Upper lobe of right lung (tissue), 1 donor: ENCODE results near the gene ARHGAP22. TPM values are rescaled to one million over a fixed set of nuclear protein-coding genes. Genes with fewer than 3 reads are reported as not detected.

ENCODE experiments used
- ATAC-seq: fragments of 200-7000 bp; cut with Tn5 transposase; one replicate; pipeline ENCODE4 v1.9.1; 2020; ENCODE audit warnings: mild to moderate bottlenecking, moderate library complexity
- DNase-seq: peaks from one replicate; pipeline ENCODE4 v3.0.0-alpha.2; 2020
- H3K27ac ChIP-seq: fragments of 200-600 bp; one replicate; pipeline ENCODE4 v1.8.0; 2022
- H3K27me3 ChIP-seq: fragments of 200-600 bp; one replicate; pipeline ENCODE4 v1.8.0; 2022; ENCODE audit warnings: mild to moderate bottlenecking
- H3K36me3 ChIP-seq: fragments of 200-600 bp; one replicate; pipeline ENCODE4 v1.8.0; 2022
- H3K4me1 ChIP-seq: fragments of 200-600 bp; one replicate; pipeline ENCODE4 v1.8.0; 2022
- H3K4me3 ChIP-seq: fragments of 200-600 bp; one replicate; pipeline ENCODE4 v1.8.0; 2022; ENCODE audit warnings: mild to moderate bottlenecking
- H3K9me3 ChIP-seq: fragments of 200-600 bp; one replicate; pipeline ENCODE4 v1.8.0; 2022
- intact Hi-C: fragments of 100-400 bp; cut with DNase I; formaldehyde crosslinking; loops from one replicate; pipeline ENCODE4 v1.11.0; 2022
- total RNA-seq: library from RNA; stranded (reverse); fragmentation: NEBNext Ultra II Directional; extraction: Animal tissue kit (Norgen Biotek cat#: 25700); gene quantifications from one replicate; pipeline ENCODE4 v1.2.1, GENCODE V29; 2021
- TF ChIP-seq, protein P1 (sequence below): fragments of 200-600 bp; IDR thresholded peaks from one replicate; pipeline ENCODE4 v1.8.0; 2022; ENCODE audit warnings: antibody characterized with exemption
- donor health status: DM: no; HTN: yes; CAD: no; lungs with severe emphysema.

ARHGAP22 gene
- total RNA-seq, 1 donor from 2014 or later, result 6.8 TPM

DNA sequence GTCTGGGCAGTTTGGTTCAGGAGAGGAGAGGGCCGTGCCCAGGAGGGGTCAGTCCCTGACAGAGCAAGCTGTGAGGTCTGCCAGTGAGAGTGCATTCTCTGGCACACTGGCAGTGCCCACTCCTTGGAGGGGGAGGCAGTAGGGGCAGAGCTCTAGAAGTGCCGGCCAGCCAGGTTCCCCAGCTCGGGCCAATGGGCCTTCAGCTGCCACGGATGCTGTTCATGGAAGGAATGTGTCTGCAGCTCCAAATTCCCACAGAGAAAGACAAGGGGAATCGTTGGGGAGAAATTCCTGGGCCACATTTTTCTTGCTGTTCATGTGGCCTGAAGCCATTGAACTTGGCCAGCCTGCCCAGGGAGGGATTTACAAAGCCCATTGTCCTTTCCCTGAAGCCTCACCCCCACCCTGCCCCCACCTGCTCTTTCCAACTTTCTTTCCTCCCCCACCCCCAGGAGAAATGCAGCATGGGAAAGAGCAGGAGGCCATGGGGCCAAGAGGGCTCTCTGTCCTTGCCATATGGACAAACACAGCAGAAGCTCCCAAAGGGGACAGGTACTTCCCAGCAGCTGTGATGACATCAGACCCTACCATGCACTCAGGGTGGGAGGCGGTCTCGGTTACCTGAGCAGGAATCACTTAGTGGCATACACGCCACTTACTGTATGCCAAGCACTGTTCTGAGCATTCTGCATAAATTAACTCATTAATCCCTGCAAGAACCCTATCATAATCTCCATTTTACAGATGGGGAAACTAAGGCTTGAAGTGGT is 70.7 kb downstream of the ARHGAP22 start:
- Histone ChIP-seq H3K4me3 (no peak overlapping the region), H3K4me1 (no peaks in the 10 kb centered on the region), H3K9me3 (no peaks in the 10 kb centered on the region), H3K36me3 (no peaks in the 10 kb centered on the region), H3K27ac (no peak overlapping the region), H3K27me3 (no peaks in the 10 kb centered on the region)
- intact Hi-C loops, result no loop called here
- TF ChIP-seq, protein P1, sequence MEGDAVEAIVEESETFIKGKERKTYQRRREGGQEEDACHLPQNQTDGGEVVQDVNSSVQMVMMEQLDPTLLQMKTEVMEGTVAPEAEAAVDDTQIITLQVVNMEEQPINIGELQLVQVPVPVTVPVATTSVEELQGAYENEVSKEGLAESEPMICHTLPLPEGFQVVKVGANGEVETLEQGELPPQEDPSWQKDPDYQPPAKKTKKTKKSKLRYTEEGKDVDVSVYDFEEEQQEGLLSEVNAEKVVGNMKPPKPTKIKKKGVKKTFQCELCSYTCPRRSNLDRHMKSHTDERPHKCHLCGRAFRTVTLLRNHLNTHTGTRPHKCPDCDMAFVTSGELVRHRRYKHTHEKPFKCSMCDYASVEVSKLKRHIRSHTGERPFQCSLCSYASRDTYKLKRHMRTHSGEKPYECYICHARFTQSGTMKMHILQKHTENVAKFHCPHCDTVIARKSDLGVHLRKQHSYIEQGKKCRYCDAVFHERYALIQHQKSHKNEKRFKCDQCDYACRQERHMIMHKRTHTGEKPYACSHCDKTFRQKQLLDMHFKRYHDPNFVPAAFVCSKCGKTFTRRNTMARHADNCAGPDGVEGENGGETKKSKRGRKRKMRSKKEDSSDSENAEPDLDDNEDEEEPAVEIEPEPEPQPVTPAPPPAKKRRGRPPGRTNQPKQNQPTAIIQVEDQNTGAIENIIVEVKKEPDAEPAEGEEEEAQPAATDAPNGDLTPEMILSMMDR, result no peak
- ATAC-seq, result peak; percentile 21
- DNase-seq, result no peak

DNA sequence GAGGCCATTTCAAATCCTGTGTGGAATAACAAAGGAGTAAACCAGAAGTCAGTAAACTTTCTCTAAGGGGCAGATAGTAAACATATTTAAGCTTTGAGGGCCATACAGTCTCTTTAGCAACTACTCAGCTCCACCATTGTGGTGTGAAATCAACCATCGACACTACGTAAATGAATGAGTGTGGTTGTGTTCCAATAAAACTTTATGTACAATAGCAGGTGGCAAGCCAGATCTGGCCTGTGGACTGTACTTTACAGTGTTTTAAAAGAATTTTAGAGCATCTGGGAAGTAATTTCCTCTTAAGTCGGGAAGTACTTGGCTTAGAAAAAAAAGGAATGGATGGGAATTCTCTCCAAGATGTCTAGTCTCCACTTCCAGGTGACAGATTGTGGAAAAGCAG is 71.3 kb downstream of the ARHGAP22 start:
- Histone ChIP-seq H3K27ac (no peak overlapping the region), H3K36me3 (no peaks in the 10 kb centered on the region), H3K4me3 (no peak overlapping the region), H3K4me1 (no peaks in the 10 kb centered on the region), H3K9me3 (no peaks in the 10 kb centered on the region), H3K27me3 (no peaks in the 10 kb centered on the region)
- ATAC-seq (no peak), DNase-seq (no peak)
- intact Hi-C loops, result no loop called here
- TF ChIP-seq, protein P1, result no peak

DNA sequence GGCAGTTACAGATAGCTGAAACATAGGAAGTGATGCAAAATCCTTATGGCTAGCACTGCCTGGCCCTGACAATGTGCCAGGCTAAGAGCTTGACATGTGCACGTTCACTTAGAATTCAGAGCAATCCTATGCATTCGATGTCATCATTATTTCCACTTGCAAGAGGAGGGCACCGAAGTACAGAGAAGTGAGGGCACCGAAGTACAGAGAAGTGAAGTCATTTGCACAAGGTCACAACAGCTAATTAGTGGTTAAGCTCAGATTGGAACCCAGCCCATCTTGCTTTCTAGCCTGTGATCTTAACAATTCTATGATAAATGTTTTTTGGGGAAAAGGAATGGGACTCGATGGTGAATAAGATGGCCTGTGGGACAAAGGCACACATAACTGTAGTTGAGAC is 73.4 kb downstream of the ARHGAP22 start:
- DNase-seq, result no peak
- Histone ChIP-seq H3K36me3 (no peaks in the 10 kb centered on the region), H3K4me3 (no peak overlapping the region), H3K27me3 (no peaks in the 10 kb centered on the region), H3K27ac (no peak overlapping the region), H3K4me1 (no peaks in the 10 kb centered on the region), H3K9me3 (no peaks in the 10 kb centered on the region)
- no peak for ATAC-seq
- TF ChIP-seq, protein P1, result no peak
- intact Hi-C loops, result no loop called here

DNA sequence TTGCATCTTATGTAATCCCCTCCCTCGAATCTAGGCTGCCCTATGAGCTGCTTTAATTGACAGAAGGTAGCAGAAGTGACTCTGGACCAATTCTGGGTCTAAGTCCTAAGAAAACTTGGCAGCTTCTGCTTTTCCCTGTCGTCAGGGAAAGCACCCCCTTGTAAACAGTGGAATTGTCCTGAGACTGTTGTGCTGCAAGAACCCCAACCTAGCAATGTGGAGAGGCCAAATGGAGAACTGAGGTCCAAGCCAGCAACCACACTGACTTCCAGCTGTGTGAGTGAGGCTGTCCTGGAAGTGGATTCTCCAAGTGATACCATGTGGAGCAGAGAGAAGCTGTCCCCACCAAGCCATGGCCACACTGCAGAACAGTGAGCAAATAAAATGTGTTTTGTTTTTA is 75.5 kb downstream of the ARHGAP22 start:
- no peaks in the 10 kb centered on the region for H3K4me1 ChIP-seq
- H3K9me3 ChIP-seq, result no peaks in the 10 kb centered on the region
- no peak for DNase-seq
- TF ChIP-seq, protein P1, result no peak
- intact Hi-C loops, result no loop called here
- no peak overlapping the region for H3K27ac ChIP-seq
- H3K4me3 ChIP-seq, result no peak overlapping the region
- ATAC-seq, result no peak
- no peaks in the 10 kb centered on the region for H3K36me3 ChIP-seq
- H3K27me3 ChIP-seq, result no peaks in the 10 kb centered on the region

DNA sequence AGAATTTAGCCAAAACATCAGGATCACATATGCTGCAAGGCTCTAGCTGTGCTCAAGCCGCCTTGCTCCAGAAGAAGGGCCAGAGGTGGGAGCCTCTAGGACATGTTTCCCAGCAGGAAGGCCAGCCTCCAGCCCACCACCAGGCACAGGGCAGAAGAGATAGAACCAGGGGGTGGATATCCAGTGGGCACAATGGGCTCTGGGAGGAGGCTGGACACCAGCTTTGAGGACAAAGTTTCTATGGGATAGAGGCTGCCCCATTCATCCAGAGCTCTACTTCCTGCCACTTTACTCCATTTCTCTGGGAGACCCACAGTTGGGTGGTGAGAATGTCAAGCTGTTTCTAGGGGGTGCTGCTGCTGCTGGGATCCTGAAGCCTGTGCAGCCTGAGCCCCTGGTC is 77.1 kb downstream of the ARHGAP22 start:
- peaks cover 7% of the 10 kb centered on the region for H3K4me1 ChIP-seq
- intact Hi-C loops, result no loop called here
- H3K27ac ChIP-seq, result no peak overlapping the region
- H3K27me3 ChIP-seq, result peaks cover 11% of the 10 kb centered on the region
- H3K36me3 ChIP-seq, result no peaks in the 10 kb centered on the region
- DNase-seq, result no peak
- H3K9me3 ChIP-seq, result no peaks in the 10 kb centered on the region
- no peak for ATAC-seq
- H3K4me3 ChIP-seq, result no peak overlapping the region
- TF ChIP-seq, protein P1, result no peak
